ENCODE data around the gene TWIST2. TPM values are rescaled to one million over a fixed set of nuclear protein-coding genes. Genes with fewer than 3 reads are reported as not detected.

TWIST2 gene
- polyA plus RNA-seq, 3 donors from 2014 or later, result 0.17 to 0.61 TPM; not detected in 1

- Mint-ChIP-seq H3K27ac (no peak overlapping the region), H3K36me3 (no peaks in the 10 kb centered on the region), H3K27me3 (ENCODE audit: low read depth in 3 of 3) (peaks cover 0 to 3% (median 2%) of the 10 kb centered on the region in 3 donors), H3K4me1 (no peaks in the 10 kb centered on the region), H3K9me3 (no peaks in the 10 kb centered on the region), H3K4me3 (no peak overlapping the region)
- DNase-seq, result no peak
Measured at GRCh38 chr2:238942080-238942725, 94.3 kb downstream of the TWIST2 start.

GRCh38 chr2:238942726-238943300 is 94.9 kb downstream of the TWIST2 start:
- Mint-ChIP-seq H3K27me3 (ENCODE audit: low read depth in 3 of 3) (peaks cover 0 to 3% (median 2%) of the 10 kb centered on the region in 3 donors), H3K4me3 (no peak overlapping the region), H3K27ac (no peak overlapping the region), H3K4me1 (no peaks in the 10 kb centered on the region), H3K36me3 (no peaks in the 10 kb centered on the region), H3K9me3 (no peaks in the 10 kb centered on the region)
- DNase-seq, result no peak

- Mint-ChIP-seq H3K36me3 (no peaks in the 10 kb centered on the region), H3K4me3 (no peak overlapping the region), H3K27me3 (ENCODE audit: low read depth in 3 of 3) (peaks cover 0 to 4% (median 3%) of the 10 kb centered on the region in 3 donors), H3K9me3 (no peaks in the 10 kb centered on the region), H3K27ac (no peak overlapping the region), H3K4me1 (peaks cover 3 to 6% of the 10 kb centered on the region in 2 donors)
- DNase-seq, result no peak
Measured at GRCh38 chr2:238943338-238944067, 95.6 kb downstream of the TWIST2 start.

GRCh38 chr2:238945433-238946150 is 97.7 kb downstream of the TWIST2 start:
- no peak for DNase-seq
- Mint-ChIP-seq H3K27me3 (ENCODE audit: low read depth in 3 of 3) (peaks cover 0 to 5% (median 3%) of the 10 kb centered on the region in 3 donors), H3K4me3 (no peak overlapping the region), H3K36me3 (no peaks in the 10 kb centered on the region), H3K4me1 (peaks cover 4 to 9% of the 10 kb centered on the region in 2 donors), H3K9me3 (no peaks in the 10 kb centered on the region), H3K27ac (no peak overlapping the region)

GRCh38 chr2:238946318-238947242 is 98.7 kb downstream of the TWIST2 start:
- no peak overlapping the region for H3K27ac Mint-ChIP-seq
- peaks cover 4 to 9% of the 10 kb centered on the region in 2 donors for H3K4me1 Mint-ChIP-seq
- H3K9me3 Mint-ChIP-seq, result no peaks in the 10 kb centered on the region
- no peak for DNase-seq
- H3K36me3 Mint-ChIP-seq, result no peaks in the 10 kb centered on the region
- peaks cover 0 to 6% (median 3%) of the 10 kb centered on the region in 3 donors for H3K27me3 Mint-ChIP-seq (ENCODE audit: low read depth in 3 of 3)
- H3K4me3 Mint-ChIP-seq, result no peak overlapping the region

GRCh38 chr2:238947243-238947760 is 99.4 kb downstream of the TWIST2 start:
- Mint-ChIP-seq H3K4me3 (no peak overlapping the region), H3K27ac (no peak overlapping the region), H3K4me1 (peaks cover 4 to 9% of the 10 kb centered on the region in 2 donors), H3K27me3 (ENCODE audit: low read depth in 3 of 3) (peaks cover 0 to 8% (median 2%) of the 10 kb centered on the region in 3 donors), H3K36me3 (no peaks in the 10 kb centered on the region), H3K9me3 (no peaks in the 10 kb centered on the region)
- no peak for DNase-seq

GRCh38 chr2:238947920-238948710 is 100.2 kb downstream of the TWIST2 start:
- Mint-ChIP-seq H3K4me3 (no peak overlapping the region), H3K36me3 (no peaks in the 10 kb centered on the region), H3K4me1 (peaks cover 4 to 9% of the 10 kb centered on the region in 2 donors), H3K9me3 (no peaks in the 10 kb centered on the region), H3K27ac (no peak overlapping the region), H3K27me3 (ENCODE audit: low read depth in 3 of 3) (peaks cover 0 to 8% (median 2%) of the 10 kb centered on the region in 3 donors)
- no peak for DNase-seq

- Mint-ChIP-seq H3K9me3 (no peaks in the 10 kb centered on the region), H3K4me1 (peaks cover 4 to 9% of the 10 kb centered on the region in 2 donors), H3K27me3 (ENCODE audit: low read depth in 3 of 3) (peaks cover 0 to 9% (median under 1%) of the 10 kb centered on the region in 3 donors), H3K4me3 (no peak overlapping the region), H3K36me3 (no peaks in the 10 kb centered on the region), H3K27ac (no peak overlapping the region)
- no peak for DNase-seq
Measured at GRCh38 chr2:238948765-238949641, 101.1 kb downstream of the TWIST2 start.

- peaks cover 0 to 10% (median 0%) of the 10 kb centered on the region in 3 donors for H3K27me3 Mint-ChIP-seq (ENCODE audit: low read depth in 3 of 3)
- DNase-seq, result no peak
- peaks cover 4 to 9% of the 10 kb centered on the region in 2 donors for H3K4me1 Mint-ChIP-seq
- no peak overlapping the region for H3K4me3 Mint-ChIP-seq
- no peak overlapping the region for H3K27ac Mint-ChIP-seq
- no peaks in the 10 kb centered on the region for H3K9me3 Mint-ChIP-seq
- no peaks in the 10 kb centered on the region for H3K36me3 Mint-ChIP-seq
Measured at GRCh38 chr2:238949710-238950345, 101.9 kb downstream of the TWIST2 start.

- DNase-seq, result no peak
- Mint-ChIP-seq H3K4me1 (peaks cover 4 to 9% of the 10 kb centered on the region in 2 donors), H3K27ac (no peak overlapping the region), H3K4me3 (no peak overlapping the region), H3K9me3 (no peaks in the 10 kb centered on the region), H3K36me3 (no peaks in the 10 kb centered on the region), H3K27me3 (ENCODE audit: low read depth in 3 of 3) (peaks cover 0 to 15% (median 0%) of the 10 kb centered on the region in 3 donors)
Measured at GRCh38 chr2:238950551-238950950, 102.7 kb downstream of the TWIST2 start.

GRCh38 chr2:238952261-238952919 is 104.5 kb downstream of the TWIST2 start:
- Mint-ChIP-seq H3K36me3 (no peaks in the 10 kb centered on the region), H3K4me3 (no peak overlapping the region), H3K27ac (no peak overlapping the region), H3K27me3 (ENCODE audit: low read depth in 3 of 3) (peaks cover 0 to 17% (median 1%) of the 10 kb centered on the region in 3 donors), H3K9me3 (no peaks in the 10 kb centered on the region), H3K4me1 (peaks cover 4 to 9% of the 10 kb centered on the region in 2 donors)
- DNase-seq, result no peak

Measured in immature natural killer cell (primary cell).